Right atrium auricular region (tissue), 2 donors: ENCODE results near the gene IVD. TPM values are rescaled to one million over a fixed set of nuclear protein-coding genes. Genes with fewer than 3 reads are reported as not detected.

Source experiments
- DNase-seq: peaks from one replicate; pipeline ENCODE4 v3.0.0-alpha.2; 2019; ENCODE audit warnings: low spot score
- H3K27ac ChIP-seq, 2 donors: fragments of 200-600 bp; sonication (generic); 1 replicate in 1 of 2; 2 replicates in 1 of 2; pipeline ENCODE4 v1.5.1; 2016 to 2019
- H3K27me3 ChIP-seq, 2 donors: fragments of 200-600 bp; sonication (generic); one replicate each; pipeline versions ENCODE4 v1.5.1 to v1.6.0; 2017 to 2019
- H3K36me3 ChIP-seq: fragments of 200-600 bp; sonication (generic); one replicate; pipeline ENCODE4 v1.5.1; 2016
- H3K4me1 ChIP-seq, 2 donors: fragments of 200-600 bp; sonication (generic); one replicate each; pipeline versions ENCODE4 v1.5.1 to v1.6.0; 2017 to 2019
- H3K4me3 ChIP-seq, 2 donors: fragments of 200-600 bp; sonication (generic); 1 replicate in 1 of 2; 2 replicates in 1 of 2; pipeline ENCODE4 v1.5.1; 2017 to 2019; ENCODE audit warnings: mild to moderate bottlenecking in 1 of 2, moderate library complexity in 1 of 2
- H3K9me3 ChIP-seq, 2 donors: fragments of 200-600 bp; sonication (generic); one replicate each; pipeline ENCODE4 v1.5.1; 2019
- total RNA-seq, 2 donors: library from RNA; depleted of rRNA; stranded (reverse); fragments of >200 nt; gene quantifications; one replicate each; pipeline ENCODE4 v1.1.0, GENCODE V29; 2016
- TF ChIP-seq, protein P1 (sequence below), 2 donors: fragments of 200-600 bp; sonication (generic); IDR thresholded peaks; one replicate each; pipeline ENCODE4 v1.5.1; 2019; ENCODE audit warnings: antibody characterized with exemption in 2 of 2

The IVD gene
- total RNA-seq, 2 donors from 2014 or later, result 49.1 to 65.3 TPM

DNA sequence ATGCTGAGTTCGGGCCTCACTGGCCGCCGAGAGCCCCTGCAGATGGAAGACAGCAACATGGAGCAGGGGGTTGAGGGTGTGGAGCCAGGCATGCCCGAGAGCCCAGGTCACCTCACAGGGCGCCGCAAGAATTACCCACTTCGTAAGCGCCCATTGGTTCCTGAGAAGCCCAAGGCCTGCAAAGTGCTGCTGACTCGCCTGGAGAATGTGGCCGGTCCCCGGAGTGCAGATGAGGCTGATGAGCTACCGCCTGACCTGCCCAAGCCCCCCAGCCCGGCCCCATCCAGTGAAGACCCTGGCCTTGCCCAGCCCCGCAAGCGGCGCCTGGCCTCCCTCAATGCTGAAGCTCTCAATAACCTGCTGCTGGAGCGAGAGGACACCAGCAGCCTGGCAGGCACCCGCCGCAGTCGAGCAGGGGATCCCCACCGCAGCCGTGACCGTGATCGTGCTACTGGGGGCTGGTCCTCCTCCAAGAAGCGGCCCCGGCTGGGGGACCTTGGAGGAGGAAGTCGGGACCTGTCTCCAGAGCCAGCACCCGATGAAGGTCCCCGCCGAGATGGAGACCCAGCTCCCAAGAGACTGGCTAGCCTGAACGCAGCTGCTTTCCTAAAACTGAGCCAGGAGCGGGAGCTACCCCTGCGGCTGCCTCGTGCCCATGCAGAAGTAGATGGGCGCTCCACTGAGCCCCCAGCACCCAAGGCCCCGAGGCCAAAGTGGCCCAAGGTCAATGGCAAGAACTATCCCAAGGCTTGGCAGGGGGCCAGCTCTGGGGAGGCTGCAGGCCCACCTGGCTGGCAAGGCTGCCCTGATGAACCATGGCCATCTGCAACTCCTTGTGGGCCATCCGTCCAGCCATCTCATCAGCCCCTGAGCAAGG lies 53.1 kb downstream of the IVD start:
- H3K27me3 ChIP-seq, result no peaks in the 10 kb centered on the region

DNA sequence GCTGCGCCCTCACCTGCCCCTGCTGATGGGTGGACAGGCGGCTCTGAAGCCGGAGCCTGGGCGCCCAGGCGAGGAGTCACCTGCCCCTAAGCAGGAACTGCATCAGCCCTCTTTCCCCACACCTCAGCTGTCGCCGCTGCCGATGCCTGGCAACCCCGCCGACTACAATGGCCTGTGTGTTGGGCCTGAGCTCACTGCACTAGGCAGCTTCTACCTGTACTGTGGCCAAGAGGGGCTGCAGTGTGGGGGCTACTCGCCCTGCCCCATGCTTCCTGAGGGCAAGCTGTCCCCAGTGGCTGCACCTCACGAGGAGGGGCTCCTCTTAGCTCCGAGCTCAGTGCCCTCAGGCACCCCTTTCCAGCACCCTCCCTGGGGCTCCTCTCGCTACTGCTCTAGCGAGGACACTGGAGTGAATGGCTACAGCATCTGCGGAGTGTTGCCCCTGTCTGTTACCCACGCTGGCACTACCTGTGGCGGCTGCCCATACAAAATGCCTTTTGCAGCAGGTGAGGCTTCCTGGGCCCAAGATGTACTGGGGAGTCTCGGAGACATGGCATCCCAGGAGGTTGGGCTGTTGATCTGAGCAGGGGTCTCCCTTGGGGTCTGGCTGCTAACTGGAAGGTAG lies 53.9 kb downstream of the IVD start:
- TF ChIP-seq, protein P1, sequence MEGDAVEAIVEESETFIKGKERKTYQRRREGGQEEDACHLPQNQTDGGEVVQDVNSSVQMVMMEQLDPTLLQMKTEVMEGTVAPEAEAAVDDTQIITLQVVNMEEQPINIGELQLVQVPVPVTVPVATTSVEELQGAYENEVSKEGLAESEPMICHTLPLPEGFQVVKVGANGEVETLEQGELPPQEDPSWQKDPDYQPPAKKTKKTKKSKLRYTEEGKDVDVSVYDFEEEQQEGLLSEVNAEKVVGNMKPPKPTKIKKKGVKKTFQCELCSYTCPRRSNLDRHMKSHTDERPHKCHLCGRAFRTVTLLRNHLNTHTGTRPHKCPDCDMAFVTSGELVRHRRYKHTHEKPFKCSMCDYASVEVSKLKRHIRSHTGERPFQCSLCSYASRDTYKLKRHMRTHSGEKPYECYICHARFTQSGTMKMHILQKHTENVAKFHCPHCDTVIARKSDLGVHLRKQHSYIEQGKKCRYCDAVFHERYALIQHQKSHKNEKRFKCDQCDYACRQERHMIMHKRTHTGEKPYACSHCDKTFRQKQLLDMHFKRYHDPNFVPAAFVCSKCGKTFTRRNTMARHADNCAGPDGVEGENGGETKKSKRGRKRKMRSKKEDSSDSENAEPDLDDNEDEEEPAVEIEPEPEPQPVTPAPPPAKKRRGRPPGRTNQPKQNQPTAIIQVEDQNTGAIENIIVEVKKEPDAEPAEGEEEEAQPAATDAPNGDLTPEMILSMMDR (IDR thresholded peaks at IDR 0.05), result no peak
- H3K36me3 ChIP-seq, result peaks cover 35% of the 10 kb centered on the region
- H3K4me3 ChIP-seq, result no peak overlapping the region
- H3K27me3 ChIP-seq, result no peaks in the 10 kb centered on the region
- H3K4me1 ChIP-seq, result peaks cover 3 to 29% of the 10 kb centered on the region in 2 donors
- no peak for DNase-seq
- H3K27ac ChIP-seq, result no peak overlapping the region
- no peaks in the 10 kb centered on the region for H3K9me3 ChIP-seq

More for the DNA sequence above, 53.1 kb downstream of the IVD start:
- Histone ChIP-seq H3K9me3 (no peaks in the 10 kb centered on the region), H3K4me3 (no peak overlapping the region), H3K4me1 (peaks cover 3 to 35% of the 10 kb centered on the region in 2 donors), H3K36me3 (peaks cover 28% of the 10 kb centered on the region), H3K27ac (no peak overlapping the region)
- TF ChIP-seq, protein P1 (IDR thresholded peaks at IDR 0.05), result no peak
- no peak for DNase-seq

DNA sequence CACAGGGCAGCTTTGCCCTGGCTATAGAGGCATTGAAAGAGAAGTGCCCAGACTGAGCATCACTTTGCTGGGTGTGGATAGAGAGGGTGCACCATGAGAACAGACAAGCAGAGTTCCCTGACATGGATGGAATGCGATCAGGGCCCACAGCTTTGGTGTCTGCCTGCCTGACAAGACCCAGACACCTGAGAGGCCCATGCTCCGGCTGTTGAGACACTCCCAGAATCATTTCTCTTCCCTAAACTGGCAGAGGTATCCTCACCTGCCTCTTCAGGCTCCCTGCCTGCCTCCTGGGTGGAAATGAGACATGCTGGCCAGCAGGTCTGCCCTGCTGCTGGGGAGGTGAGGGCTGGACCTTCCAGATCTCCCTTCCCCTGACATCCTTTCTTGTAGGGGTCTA lies 54.8 kb downstream of the IVD start:
- no peaks in the 10 kb centered on the region for H3K9me3 ChIP-seq
- H3K27ac ChIP-seq, result no peak overlapping the region
- H3K4me3 ChIP-seq, result no peak overlapping the region
- no peak for DNase-seq
- H3K4me1 ChIP-seq, result peaks cover 1 to 20% of the 10 kb centered on the region in 2 donors
- peaks cover 44% of the 10 kb centered on the region for H3K36me3 ChIP-seq
- H3K27me3 ChIP-seq, result no peaks in the 10 kb centered on the region
- TF ChIP-seq, protein P1 (IDR thresholded peaks at IDR 0.05), result no peak

DNA sequence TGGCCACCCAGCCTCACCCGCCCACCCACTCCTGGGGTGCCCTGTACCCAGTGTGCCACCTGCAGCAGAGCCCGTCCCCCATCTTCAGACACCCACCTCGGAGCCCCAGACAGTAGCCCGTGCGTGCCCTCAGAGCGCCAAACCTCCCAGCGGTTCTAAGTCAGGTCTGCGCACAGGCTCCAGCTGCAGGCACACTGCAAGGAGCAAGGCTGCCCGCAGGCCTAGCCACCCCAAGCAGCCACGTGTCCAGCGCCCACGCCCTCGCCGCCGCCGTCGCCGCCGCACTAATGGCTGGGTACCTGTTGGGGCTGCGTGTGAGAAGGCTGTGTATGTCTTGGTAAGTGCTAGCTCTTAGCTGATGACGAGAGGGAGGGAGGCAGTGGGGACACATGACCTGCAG lies 56.4 kb downstream of the IVD start:
- H3K36me3 ChIP-seq, result peaks cover 56% of the 10 kb centered on the region
- no peak for DNase-seq
- no peaks in the 10 kb centered on the region for H3K27me3 ChIP-seq
- no peak overlapping the region for H3K27ac ChIP-seq
- TF ChIP-seq, protein P1 (IDR thresholded peaks at IDR 0.05), result no peak
- no peak overlapping the region for H3K4me3 ChIP-seq
- H3K9me3 ChIP-seq, result no peaks in the 10 kb centered on the region
- peaks cover 0 to 4% of the 10 kb centered on the region in 2 donors for H3K4me1 ChIP-seq

DNA sequence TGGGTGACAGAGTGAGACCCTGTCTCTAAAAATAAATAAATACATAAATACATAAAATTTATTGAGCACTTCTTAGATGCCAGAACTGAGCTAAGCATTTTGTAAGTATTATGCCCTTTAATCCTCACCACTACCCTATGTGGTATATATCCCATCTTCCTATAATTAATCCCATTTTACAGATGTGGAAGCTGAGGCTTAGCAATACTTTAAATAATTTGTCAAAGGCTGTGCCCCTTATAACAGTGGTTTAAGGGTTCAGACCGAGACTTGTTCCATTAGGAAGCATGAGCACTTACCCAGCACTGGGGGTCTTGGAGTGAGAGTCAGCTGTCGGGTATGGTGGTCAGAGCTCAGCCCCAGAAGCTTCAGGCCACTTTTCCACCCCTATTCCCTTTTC lies 57.7 kb downstream of the IVD start:
- H3K36me3 ChIP-seq, result peaks cover 56% of the 10 kb centered on the region
- no peak for DNase-seq
- TF ChIP-seq, protein P1 (IDR thresholded peaks at IDR 0.05), result no peak
- H3K27me3 ChIP-seq, result no peaks in the 10 kb centered on the region
- H3K27ac ChIP-seq, result no peak overlapping the region
- no peak overlapping the region for H3K4me3 ChIP-seq
- no peaks in the 10 kb centered on the region for H3K4me1 ChIP-seq
- H3K9me3 ChIP-seq, result no peaks in the 10 kb centered on the region
